Measurements from ENCODE around the gene SLC25A17. TPM values are rescaled to one million over a fixed set of nuclear protein-coding genes. Genes with fewer than 3 reads are reported as not detected.
"Not testable (repeated sequence)": the region's sequence is repeated elsewhere in the genome, so short reads cannot be mapped to it uniquely, and the experiment has no call there.

Gene SLC25A17
- polyA plus RNA-seq, 4 donors: 36.4 to 43.0 (median 38.6) TPM

- DNase-seq (ENCODE audit: low read depth in 4 of 4, low spot score in 2 of 4): not testable (repeated sequence)
Measured at GRCh38 chr22:40758851-40759250, 60.3 kb downstream of the SLC25A17 start.

DNA sequence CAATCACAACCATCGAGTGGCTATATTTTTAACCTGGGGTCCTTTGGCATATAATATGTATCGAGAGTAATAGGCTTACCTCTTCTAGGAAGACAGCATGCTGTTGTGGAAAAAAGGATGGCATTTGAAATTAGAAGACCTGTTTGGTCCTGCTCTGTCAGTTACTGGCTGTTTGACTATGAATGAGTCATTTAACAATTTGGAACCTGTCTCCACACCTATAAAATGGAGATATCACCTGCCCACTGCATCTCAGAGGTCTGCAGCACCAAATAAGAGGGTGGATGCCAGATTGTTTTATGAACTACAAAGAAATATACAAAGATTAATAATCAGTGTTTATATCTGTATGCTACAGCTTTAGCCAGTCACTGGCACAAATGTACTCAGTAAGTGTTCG is 60.8 kb downstream of the SLC25A17 start:
- no peak for DNase-seq (ENCODE audit: low read depth in 4 of 4, low spot score in 2 of 4)

GRCh38 chr22:40757071-40757470 is 62.1 kb downstream of the SLC25A17 start:
- DNase-seq (ENCODE audit: low read depth in 4 of 4, low spot score in 2 of 4): no peak

DNA sequence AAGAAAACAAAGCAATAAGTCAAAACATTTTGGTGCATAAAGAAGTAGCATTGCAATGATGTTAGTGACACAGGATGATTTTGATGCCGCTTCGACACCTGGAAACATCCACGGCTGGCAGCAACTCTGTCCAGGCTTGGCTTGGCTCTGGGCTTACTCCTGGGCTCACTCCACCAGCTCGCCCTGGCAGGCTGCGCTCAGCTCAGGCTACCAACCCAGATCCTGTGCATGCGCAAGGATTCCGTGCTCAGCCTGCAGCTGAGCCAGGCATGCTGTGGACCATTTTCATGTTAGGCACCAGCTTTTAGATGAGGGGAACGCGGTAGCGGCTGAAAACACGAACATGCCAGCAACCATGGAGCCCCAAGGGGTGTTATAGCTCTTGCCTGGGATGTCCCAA is 66.0 kb downstream of the SLC25A17 start:
- DNase-seq (ENCODE audit: low read depth in 4 of 4, low spot score in 2 of 4): no peak

DNA sequence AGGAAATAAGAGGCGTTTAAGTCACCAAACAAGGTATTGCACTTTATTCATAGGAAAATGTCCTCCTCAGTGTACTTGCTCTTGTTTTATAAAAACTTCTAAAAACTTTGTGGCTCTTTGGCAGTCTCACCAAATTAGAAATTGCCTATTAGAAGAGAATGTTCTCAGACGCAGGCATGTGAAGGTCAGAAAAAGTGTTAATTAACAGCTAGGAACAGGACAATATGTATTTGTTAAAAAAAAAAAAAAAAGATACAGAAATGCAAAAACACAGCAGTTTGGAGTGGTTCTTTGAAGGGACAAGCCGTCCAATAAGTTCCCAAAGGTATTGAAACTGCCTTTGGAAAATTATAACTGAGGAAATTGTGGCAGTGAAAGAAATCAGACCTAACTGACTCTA is 67.9 kb downstream of the SLC25A17 start:
- DNase-seq (ENCODE audit: low read depth in 4 of 4, low spot score in 2 of 4): no peak

- DNase-seq (ENCODE audit: low read depth in 4 of 4, low spot score in 2 of 4): no peak
Measured at GRCh38 chr22:40749829-40750228, 69.3 kb downstream of the SLC25A17 start.

GRCh38 chr22:40748388-40749355 is 70.5 kb downstream of the SLC25A17 start:
- DNase-seq (ENCODE audit: low read depth in 4 of 4, low spot score in 2 of 4): no peak

- peak in 1 of 4 donors; percentile 61 for DNase-seq (ENCODE audit: low read depth in 4 of 4, low spot score in 2 of 4)
Measured at GRCh38 chr22:40747361-40747760, 71.8 kb downstream of the SLC25A17 start.

- no peak for DNase-seq (ENCODE audit: low read depth in 4 of 4, low spot score in 2 of 4)
Measured at GRCh38 chr22:40746428-40747220, 72.5 kb downstream of the SLC25A17 start.

DNA sequence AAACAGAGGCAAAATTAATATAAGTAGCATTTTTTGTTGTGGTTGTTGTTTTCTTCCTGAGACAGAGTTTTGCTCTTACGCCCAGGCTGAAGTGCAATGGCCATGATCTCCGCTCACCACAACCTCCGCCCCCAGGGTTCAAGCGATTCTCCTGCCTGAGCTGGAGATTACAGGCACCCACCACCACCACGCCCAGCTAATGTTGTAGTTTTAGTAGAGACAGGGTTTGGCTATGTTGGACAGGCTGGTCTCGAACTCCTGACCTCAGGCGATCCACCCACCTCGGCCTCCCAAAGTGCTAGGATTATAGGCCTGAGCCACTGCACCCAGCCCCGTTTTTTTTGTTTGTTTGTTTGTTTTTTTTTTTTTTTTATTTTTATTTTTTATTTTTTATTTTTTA is 75.4 kb downstream of the SLC25A17 start:
- no peak for DNase-seq (ENCODE audit: low read depth in 4 of 4, low spot score in 2 of 4)

GRCh38 chr22:40741116-40741515 is 78.0 kb downstream of the SLC25A17 start:
- DNase-seq (ENCODE audit: low read depth in 4 of 4, low spot score in 2 of 4): no peak

- no peak for DNase-seq (ENCODE audit: low read depth in 4 of 4, low spot score in 2 of 4)
Measured at GRCh38 chr22:40739721-40740120, 79.4 kb downstream of the SLC25A17 start.

GRCh38 chr22:40733919-40734318 is 85.2 kb downstream of the SLC25A17 start:
- DNase-seq (ENCODE audit: low read depth in 4 of 4, low spot score in 2 of 4): no peak

- DNase-seq (ENCODE audit: low read depth in 4 of 4, low spot score in 2 of 4): no peak
Measured at GRCh38 chr22:40732999-40733292, 86.2 kb downstream of the SLC25A17 start.

- no peak for DNase-seq (ENCODE audit: low read depth in 4 of 4, low spot score in 2 of 4)
Measured at GRCh38 chr22:40729284-40729683, 89.9 kb downstream of the SLC25A17 start.

DNA sequence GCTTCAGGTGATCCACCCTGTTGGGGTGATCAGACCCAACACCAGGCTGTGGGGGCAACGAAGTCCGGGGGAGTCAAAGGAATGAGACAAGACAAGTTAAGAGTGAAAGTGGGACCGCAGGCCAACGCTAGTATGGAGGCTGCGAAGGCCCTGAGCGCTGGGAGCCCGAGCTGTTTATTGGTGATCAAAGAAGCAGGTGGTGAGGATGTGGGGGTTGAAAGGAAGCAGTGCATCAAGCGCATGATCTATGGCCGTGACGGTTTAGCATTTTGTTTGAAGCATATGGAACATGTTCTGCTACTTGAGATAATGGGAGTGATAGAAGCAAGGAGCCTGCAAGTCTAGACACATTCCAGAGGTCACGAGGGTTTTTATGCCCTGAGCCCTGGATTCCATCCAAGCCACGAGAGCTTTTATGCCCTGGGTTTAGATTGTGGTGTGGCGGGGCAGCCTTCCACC is 90.4 kb downstream of the SLC25A17 start:
- no peak for DNase-seq (ENCODE audit: low read depth in 4 of 4, low spot score in 2 of 4)

DNA sequence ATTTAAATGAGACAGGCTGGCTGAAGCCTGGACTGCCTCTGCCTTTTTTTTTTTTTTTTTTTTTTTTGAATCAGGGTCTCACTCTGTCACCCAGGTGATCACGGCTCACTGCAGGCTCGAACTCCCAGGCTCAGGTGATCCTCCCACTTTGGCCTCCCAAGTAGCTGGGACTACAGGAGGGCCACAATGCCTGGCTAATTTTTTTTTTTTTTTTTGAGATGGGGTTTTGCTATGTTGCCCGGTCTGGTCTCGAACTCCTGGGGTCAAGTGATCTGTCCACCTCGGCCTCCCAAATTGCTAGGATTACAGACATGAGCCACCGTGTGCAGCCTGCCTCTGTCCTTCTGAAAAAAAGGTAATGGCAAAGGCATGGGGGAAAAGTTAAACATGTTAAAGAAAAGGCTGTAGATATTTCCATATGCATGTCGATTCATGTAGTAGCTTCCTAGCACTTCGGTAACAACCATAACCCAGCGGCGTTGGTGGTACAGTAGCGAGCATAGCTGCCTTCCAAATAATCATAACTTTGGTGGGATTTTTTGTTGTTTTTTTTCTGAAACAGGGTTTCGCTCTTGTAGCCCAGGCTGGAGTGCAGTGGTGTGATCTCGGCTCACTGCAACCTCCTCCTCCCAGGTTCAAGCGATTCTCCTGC is 91.1 kb downstream of the SLC25A17 start:
- no peak for DNase-seq (ENCODE audit: low read depth in 4 of 4, low spot score in 2 of 4)

DNA sequence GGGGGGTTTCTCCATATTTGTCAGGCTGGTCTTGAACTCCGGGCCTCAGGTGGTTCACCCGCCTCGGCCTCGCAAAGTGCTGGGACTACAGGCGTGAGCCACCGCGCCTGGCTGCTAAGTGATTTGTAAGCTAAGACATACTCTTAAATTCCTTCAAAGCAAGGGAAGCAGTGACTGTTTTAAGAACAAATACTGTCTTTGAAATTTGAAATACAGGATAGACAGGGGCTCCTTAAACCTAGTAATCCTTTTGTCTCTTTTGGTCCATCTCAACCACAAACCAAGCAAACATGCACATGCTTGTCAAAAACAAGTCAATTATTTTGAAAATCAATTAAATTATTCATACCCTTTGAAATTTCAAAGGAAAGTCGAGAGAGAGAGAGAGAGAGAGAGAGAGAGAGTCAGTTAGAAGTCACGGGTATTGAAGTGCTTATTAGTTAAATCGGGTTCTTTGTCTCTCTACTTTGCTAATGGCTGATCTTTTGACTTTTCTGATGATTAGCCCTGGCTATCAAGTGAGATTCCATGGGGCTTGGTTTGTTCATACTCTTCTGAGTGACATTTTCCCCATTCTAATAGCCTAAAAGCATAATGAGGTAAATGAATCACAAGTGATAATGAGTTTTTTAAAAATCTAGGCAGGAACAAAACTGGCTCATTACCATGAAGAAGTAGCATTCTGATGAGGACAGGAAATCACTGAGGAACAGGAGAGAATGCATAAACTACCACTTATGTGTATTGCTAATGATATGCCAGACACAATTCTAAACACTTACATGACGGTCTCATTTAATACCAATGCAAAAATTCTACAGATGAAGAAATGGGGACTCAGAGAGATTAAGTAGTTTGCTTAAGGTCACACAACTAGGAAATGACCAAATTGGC is 91.8 kb downstream of the SLC25A17 start:
- no peak for DNase-seq (ENCODE audit: low read depth in 4 of 4, low spot score in 2 of 4)

DNA sequence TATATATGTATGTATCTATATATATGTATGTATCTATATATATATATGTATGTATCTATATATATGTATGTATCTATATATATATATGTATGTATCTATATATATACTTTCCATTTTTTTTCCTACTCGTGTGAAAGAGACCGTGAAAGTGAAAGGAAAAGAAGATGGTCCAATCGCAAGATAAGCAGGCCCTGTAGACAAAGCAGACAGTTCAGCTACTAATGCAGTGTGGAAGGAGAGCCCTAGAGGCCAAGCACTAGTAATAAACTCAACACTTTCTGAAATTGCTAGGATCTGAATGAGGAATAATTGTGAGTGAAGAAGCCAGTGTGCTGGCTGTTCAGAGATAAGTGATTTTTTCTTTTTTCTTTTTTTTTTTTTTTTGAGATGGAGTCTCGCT is 92.6 kb downstream of the SLC25A17 start:
- DNase-seq (ENCODE audit: low read depth in 4 of 4, low spot score in 2 of 4): no peak

DNA sequence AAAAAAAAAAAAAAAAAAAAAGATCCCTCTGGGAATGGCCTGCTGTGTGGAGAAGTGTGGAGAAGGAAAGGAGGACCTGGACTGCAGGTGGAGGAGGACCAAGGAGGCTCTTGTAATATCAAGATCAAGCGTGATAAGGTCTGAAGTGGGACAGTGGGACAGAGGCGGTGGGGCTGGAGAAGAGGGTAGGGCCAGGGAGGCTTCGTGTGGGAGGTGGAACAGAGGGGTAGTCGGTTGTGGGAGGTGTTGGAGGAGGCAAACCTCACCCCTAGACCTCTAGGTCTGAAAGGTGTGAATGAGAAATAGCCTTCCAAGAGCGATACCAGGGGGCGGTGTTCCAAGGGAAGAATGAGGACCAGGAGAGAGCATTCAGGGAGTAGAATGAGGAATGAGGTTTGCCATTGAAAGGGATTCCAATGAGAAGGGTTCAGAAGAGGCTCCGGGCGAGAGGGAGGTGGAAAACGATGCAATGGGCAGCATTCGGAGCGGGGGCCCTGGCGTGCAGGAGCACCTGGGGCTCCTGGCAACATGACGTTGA is 95.7 kb downstream of the SLC25A17 start:
- no peak for DNase-seq (ENCODE audit: low read depth in 4 of 4, low spot score in 2 of 4)

Measured in left renal cortex interstitium (tissue), 4 donors.